Activated naive CD4-positive, alpha-beta T cell treated with anti-CD3 and anti-CD28 coated beads, Interleukin-2, amount 50 U/mL, for 16 hours (primary cell): ENCODE measurements around the gene C8A.

ENCODE experiments used
- DNase-seq: peaks from one replicate; pipeline ENCODE4 v3.0.0-alpha.2; 2020

Gene C8A

DNA sequence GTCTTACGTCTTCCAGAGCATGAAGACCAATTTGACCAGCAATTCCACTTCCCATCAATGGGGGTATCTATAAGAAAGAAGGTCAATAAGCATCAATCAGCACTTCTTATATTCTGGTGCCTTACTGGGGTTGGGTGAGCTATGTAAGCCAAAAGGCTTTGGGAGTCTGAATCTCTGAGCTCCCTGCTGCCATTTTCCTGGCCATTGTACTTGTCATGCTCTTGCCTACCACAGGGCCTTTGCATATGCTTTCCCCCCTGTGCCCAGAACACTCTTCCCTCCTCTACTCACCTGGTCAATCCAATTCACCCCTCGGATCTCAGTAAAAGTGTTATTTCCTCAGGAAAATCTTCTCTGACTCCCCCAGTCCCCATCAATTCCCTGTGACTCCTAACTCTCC lies 74.9 kb downstream of the C8A start:
- DNase-seq: no peak

DNA sequence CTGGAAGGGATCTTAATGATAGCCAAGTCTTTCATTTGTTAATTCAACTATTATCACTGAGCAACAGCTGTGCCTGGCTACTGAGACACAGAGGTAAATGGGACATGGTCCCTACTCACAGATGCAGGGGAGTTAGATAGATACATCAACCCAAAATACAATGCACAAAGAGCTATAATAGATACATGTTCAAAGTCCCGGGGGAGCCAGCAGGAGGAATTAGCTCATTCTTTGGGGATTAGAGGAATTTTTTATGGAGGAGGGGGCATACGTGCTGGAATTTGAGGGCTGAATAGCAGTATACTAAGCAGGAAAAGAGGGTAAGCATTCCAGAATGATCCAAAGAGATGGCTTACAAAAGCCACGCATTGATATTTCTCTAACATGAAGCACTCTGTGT lies 76.6 kb downstream of the C8A start:
- no peak for DNase-seq

DNA sequence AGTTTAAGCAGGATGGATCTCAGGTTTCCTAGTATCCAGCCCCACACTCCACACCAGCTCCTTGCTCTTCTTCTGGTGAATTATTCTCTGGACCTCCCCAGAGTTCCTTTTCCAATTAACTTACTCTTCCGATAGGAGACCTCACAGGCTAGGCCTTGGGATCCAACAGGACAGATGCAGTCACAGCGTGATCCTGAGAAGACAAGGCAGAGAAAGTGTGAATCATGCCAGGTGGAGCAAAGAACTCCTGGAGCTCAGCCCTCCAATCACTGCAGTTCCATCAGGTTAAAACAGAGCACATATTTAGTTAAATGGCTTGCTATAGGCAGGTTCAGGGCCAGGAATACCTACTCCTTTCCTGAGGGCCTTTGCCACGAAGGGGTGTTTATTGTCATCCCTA lies 77.1 kb downstream of the C8A start:
- DNase-seq: no peak

DNA sequence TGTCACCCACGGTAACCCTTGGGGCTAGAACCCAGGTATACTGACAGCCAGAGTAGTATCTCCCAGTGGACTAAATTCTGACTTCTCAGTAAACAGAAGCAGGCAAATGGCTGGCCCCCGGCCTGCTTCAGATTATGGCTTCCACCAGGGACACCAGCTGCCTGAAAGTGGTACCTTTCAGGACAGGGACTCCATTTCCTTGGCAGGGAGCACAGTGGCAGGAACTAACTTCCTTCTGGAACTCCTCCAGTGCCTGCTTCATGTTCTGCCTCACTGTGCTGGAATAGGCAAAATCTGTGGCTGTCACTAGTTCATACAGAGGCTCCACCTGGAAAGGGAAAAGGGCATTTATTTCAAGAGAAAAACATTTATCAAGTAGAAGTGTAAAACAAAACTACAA lies 78.6 kb downstream of the C8A start:
- DNase-seq: no peak

DNA sequence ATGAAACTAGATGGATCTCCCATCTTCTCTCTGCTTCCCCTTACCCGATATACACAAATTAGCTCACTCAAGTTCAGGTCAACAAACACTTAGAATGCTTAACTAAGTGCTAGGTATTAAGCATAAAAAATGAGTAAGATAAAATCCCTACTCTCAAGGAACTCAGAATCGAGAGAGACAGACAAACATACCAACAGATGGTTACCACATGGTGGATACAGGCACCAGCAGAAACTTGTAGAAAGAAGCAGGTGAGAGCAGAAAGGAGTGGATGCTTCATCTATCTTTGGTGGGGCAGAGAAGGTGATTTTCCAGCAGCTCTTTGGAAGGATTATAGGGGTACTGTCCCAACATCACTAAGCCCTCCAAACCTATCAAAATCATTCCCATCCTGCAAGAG lies 79.0 kb downstream of the C8A start:
- no peak for DNase-seq

DNA sequence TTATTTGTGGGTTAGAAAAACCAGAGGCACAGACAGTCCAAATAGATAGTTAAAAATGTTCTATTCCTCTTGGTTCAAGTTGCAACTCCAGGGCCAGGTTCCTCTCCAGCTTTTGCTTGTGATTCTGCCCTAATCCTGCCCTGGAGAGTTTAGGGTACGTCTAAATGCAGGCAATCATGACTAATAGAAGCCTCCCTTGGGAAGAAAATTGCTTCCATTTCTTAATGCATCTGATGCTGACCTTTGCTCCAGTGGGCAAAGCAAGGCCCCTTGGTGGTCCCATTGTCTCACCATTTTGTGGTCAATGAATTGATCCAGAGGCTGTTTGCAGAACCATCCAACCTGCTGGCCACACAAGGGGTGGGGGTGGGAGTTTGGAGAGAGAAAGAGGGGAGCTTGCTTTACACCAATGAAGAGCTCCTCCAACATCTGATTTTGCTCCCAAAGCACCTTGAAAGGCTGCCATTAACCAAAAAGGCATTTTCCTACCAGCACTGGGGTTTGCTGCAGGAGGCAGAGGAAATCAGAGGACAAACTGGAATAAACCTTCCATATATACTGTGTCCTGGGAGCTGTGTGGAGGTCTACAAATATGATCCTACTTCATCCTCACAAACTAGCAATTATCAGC lies 79.9 kb downstream of the C8A start:
- no peak for DNase-seq

DNA sequence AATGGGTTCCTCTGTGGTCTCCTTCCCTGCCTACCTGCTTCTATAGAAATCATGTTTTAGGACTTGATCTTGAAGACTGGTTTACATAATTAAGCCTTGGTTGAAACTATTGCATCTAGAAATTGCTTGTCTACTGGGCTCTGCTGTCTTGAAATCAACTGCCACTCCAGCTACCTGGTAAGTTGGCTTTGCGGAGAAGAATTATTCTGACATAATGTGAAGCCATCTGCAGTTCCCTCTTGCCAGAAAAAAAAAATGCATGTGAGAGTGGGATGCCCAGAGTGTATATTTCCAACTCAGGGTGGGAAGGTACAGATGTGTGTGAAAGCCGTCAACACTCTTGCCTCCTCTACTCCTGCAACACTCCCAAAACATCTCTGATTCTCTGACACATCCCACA lies 84.0 kb downstream of the C8A start:
- DNase-seq: no peak

DNA sequence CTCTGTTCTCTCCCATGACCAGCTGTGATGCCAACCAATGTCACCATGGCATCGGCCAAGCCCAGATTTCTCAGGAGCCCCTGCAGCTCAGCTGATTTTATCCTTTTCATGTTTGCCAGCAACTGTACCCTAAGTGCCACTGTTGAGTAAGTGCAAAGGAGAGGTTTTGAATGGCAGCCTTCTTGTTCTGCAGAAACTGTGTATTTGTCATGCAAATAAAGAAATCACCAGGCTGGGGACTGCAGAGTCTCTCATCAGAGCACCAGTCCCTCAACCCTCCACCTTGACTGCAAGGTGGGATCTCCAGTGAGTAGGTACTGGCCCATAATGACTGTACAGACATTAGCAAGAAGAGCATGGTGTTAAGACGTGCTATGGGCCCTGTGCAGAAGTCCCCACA lies 84.6 kb downstream of the C8A start:
- DNase-seq: no peak

DNA sequence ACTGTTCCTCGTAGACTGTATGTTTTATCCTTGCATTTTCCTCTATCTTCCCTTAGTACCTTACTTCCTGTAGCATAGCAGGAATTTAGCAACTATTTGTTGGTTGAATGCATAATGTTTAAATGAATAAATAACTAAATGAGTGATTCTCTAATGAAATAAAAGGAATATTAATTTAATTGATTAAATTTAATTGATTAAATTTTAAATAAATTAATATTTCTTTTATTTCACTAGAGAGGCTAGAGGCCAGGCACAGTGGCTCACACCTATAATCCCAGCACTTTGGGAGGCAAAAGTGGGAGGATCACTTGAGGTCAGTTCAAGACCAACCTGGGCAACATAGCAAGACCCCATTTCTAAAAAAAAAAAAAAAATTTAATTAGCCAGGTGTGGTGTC lies 85.4 kb downstream of the C8A start:
- DNase-seq: no peak

DNA sequence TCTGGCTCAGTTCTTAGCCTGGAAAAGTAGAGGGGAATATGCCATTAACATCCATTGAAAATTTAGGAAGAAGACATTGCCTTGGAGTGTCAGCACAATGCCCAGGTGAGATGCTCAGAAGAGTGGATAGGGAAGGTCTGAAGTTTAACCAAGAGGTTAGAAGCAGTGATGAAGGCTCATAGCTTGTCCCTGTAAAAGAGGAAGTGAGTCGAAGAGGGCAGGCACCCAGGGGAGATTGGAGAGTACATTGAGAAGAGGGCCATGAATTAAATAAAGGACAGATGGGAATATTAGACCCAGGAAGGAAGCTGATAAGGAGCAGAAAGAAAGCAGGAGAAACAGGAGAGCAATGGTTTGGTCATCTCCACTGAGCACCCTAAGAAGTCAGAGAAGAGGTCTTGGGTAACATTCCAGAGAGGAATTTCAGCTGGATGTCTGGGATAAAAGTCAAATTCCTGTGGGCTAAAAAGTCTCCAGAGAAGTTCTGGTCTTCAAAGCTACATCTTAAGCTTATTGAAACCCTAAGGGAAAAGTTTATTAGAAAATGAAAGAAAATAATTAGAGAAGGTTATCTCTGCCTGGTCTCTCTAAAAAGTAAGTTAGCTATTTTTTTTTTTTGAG lies 93.9 kb downstream of the C8A start:
- no peak for DNase-seq

DNA sequence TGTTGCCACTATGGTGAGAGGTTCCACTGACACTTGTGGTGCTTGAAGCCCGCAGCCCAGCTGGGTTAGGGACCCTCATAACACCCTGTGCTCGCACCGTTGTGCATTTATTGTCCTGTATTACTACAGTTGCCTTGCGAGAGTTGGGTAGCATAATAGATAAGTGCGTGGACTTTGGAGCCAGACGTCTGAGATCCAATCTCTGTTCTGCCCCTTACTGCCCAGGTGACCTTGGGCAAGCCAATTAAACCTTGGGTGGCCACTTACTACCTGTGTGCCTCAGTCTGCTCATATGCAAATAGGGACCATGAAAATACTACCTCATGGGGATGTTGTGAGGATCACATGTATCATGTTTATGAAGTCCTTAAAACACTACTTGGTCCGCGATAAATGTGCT lies 97.9 kb downstream of the C8A start:
- no peak for DNase-seq

DNA sequence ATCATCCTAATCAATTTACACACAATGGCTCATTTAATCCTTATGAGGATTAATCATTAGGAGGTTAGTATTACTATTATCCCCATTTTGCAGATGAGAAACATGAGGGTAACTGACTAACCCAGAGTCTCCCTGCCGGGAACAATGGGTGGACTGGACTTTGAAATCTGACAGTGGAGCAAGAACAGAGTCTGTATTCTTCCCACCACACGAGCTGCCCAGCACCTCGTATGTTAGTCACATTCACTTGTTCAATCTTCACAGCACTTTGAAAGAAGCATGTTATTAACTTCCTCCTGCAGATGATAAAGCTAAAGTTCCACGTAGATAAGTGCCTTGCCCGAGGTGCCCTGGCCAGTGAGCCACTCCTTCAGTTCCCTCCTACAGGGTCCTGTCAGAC lies 98.8 kb downstream of the C8A start:
- DNase-seq: no peak

DNA sequence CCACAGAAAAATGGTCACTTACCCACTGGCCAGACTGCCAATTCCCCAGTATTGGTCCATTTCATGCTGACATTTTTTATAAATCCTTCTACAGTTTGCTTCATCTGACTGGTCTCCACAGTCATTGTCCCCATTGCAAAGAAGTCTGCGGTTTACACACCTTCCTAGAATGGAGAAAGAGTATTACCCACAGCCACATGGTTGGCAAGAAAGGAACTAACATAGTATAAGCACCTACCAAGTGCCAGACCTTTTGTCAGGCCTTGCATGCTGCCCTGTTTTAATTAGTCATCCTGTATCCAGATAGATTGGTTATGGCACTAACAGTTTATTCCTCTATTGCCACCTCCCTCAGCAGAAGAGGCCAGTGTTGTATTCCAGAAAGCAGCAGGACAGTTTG lies 100.1 kb downstream of the C8A start:
- DNase-seq: no peak

DNA sequence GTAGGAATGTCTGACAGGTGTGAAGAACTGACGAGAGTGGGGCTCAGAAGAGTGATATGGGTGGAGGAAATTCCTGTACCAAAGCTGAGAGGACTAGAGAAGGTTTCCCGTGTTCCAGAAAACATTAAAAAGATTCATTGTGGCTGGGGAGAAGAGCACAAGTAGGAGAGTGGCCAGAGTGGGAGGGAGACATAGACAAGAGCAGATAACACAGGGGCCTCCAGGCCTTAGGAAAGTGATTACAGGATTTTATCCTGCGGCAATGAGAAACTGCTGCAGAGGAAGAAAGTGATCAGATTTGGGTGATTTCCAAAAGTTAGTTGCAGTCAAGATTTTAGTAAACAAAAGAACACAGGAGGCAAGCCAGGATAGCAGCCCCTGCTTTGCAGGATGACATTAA lies 103.3 kb downstream of the C8A start:
- DNase-seq: no peak

DNA sequence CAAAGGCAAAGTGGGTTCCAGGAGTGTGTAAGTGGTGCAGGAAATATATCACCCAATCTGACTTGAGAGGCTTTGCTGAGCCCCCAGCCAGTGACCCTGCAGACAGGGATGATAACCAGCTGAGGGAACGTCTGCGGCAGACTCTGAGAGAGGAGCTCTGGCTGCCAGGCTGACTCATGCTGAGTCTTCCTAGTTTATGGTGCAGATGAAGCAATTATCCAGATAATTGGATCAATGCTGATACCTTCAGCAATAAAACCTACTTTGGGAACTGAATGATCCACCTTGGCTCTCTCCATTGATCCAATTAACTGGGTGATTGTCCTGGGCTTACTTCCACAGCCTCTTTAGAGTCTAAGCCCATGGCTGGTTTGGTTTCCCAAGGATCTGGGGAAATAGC lies 103.9 kb downstream of the C8A start:
- DNase-seq: no peak

DNA sequence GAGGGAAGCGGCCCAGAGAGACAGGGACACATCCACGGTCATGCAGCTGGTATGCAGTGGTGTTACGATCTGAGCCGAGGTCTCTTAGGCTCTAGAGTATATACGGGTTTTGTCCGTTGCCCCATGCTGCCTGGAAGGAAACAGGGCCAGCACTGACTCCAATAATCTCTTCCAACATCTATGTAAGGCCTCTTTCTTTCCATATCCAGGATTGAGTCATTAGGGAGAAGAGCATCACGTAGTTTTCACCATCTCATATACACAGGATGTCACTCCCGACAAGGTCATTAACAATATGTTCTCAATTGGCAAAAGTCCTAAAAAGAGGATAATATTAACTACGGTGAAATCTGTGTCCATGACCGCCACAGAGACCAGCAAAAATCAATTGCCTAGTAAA lies 106.8 kb downstream of the C8A start:
- DNase-seq: no peak

DNA sequence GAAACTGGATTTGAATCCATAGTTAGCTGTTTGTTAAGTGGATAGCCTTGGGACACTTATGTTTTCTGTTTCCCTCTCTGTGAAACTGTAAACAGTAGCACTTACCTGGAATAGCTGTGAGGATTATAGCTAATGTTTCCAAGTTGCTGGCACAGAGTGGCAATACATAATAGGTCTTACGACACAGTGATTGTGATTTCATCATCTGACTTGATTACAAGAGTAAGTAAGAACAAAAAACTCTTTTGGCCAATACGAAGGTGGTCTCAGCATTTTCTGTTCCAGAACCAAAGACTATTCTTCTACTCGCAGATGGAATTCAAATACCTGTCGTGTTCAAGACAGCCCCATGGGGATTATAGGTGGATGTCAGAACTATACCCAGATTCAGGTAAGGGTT lies 109.1 kb downstream of the C8A start:
- no peak for DNase-seq

DNA sequence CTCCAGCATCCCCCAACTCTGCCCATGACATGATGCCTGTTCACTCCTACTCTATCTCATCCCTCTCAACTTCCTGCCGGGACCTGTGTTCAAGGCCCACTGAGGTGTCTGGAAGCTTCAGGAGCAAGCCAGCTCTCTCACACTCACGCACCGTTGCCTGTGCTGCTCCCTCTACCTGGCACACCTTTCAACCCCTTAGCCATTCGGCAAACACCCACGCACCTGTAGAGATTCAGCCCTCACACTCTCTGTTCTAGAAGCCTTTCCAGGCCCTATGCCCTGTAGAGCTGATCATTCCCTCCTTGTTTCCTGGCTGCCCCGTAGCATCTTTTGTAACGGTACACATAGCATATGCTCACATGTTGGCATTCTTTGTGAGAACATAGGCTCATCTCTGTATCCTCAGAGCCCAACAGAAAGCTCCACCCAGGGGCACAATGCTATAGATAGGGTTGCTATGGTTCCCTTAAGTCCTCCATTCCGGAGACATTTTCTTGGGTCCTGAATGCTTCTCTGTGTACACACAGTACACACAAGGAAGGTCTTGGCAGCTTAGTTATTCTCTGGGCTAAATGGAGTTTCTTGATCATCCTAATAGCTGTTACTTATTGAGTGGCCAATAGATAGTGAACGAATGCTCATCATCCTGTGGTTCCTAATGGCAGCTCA lies 109.9 kb downstream of the C8A start:
- no peak for DNase-seq

DNA sequence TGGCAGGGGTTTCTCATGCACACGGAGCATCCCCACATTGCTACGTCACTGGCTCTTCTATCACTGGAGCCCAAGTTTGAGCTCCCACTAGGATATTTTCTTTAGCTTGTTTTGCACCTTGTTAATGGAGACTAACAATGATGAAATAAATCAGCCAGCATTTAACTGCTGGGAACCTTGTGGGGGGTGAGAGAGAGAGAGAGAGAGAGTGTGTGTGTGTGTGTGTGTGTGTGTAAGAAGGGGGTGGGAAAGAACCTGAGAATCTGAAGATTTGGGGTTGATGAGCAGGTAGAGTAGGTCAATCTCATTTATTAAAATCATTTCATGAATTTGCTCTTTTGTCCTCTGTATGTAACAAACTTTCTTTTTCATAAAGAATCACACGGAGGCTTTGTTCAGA lies 110.6 kb downstream of the C8A start:
- no peak for DNase-seq

DNA sequence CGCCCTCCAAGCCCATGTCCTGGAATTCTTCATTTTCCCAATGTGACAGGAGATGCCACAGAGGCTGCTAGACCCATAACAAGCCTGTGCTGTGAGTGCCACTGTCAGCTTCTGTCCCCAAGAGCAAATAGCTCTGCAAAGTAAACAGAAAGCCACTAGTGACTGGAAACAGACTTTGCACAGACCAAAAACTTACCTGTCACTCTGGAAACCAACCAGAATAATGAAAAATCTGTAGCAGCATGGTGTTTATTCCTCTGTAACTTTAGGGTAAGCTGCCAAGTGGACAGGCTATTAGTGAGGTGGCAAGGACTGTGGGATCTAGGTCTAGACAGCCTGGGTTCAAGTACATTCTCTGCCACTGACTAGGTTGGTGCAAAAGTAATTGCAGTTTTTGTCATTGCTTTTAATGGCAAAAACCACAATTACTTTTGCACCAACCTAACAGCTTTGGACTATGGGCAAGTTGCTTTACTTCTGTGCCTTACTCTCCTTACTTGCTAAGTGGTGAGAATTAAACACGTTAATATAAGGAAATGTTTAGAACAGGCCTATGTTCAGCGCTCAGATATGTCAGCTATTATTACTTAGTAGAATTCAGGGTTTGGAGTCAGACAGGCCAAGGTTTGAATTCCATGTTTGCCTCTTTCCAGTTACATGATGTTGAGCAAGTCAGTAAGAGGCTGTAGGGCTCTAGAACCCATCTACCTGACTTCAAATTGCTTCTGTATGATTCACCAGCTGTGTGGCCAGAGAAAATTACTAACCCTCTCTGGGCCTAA lies 111.5 kb downstream of the C8A start, which contains the start of gene C8B:
TSS of gene C8B (minus strand) at position 100 of the 782 bp plus-strand sequence. CDS start at position 33, 67 bp downstream.
- DNase-seq: no peak

DNA sequence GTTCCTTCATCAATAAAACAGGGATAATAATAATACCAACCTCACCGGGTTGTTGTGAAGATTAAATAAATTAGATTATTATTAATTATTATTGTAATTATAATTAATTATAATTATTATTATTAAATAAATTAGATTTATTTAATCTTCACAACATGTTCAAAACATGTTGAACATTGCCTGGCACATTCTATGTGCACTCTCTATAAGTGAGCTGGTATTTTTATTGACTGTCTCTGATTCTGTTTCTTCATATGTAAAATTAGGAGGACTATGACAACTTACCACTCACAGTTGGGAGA lies 112.1 kb downstream of the C8A start:
- DNase-seq: no peak

DNA sequence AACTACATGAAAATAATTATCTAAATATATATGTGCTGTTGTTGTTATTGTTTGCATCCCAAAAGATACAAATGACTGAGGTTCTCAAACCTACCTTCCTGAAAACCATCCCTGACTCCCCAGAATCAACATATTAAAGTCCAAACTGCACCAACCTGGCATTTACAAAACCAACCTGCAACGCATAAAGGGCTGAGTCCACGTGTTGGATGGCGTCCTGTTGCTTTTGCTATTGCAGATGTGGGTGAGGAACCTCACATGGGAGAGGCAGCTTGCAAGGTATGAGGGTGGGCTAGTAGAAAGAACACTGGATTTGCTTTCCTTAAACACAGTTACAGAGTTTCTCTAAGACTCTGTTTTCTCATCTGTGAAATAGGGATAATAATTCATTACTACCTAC lies 112.8 kb downstream of the C8A start:
- no peak for DNase-seq
